Panc1 (cell line): ENCODE results near the gene SNRPB2.

Experiments used
- CTCF ChIP-seq: fragments of 450-650 bp; IDR thresholded peaks from 2 replicates; pipeline ENCODE4 v1.5.1; 2017; ENCODE audit warnings: mild to moderate bottlenecking
- POLR2AphosphoS5 ChIP-seq: IDR thresholded peaks from 2 replicates; pipeline ENCODE4 v1.6.1; 2012; ENCODE audit warnings: mild to moderate bottlenecking, low read depth, low read length, moderate library complexity
- TF ChIP-seq, protein P1 (sequence below), 2 experiments: IDR thresholded peaks; 2 replicates each; pipeline ENCODE4 v1.6.1; 2011 to 2012; ENCODE audit warnings: low read depth in 2 of 2, control low read depth in 1 of 2, low read length in 1 of 2, mild to moderate bottlenecking in 1 of 2, moderate library complexity in 1 of 2; ENCODE audit not compliant: insufficient read depth in 1 of 2

- no peak for TF ChIP-seq CTCF
- TF ChIP-seq, protein P1, sequence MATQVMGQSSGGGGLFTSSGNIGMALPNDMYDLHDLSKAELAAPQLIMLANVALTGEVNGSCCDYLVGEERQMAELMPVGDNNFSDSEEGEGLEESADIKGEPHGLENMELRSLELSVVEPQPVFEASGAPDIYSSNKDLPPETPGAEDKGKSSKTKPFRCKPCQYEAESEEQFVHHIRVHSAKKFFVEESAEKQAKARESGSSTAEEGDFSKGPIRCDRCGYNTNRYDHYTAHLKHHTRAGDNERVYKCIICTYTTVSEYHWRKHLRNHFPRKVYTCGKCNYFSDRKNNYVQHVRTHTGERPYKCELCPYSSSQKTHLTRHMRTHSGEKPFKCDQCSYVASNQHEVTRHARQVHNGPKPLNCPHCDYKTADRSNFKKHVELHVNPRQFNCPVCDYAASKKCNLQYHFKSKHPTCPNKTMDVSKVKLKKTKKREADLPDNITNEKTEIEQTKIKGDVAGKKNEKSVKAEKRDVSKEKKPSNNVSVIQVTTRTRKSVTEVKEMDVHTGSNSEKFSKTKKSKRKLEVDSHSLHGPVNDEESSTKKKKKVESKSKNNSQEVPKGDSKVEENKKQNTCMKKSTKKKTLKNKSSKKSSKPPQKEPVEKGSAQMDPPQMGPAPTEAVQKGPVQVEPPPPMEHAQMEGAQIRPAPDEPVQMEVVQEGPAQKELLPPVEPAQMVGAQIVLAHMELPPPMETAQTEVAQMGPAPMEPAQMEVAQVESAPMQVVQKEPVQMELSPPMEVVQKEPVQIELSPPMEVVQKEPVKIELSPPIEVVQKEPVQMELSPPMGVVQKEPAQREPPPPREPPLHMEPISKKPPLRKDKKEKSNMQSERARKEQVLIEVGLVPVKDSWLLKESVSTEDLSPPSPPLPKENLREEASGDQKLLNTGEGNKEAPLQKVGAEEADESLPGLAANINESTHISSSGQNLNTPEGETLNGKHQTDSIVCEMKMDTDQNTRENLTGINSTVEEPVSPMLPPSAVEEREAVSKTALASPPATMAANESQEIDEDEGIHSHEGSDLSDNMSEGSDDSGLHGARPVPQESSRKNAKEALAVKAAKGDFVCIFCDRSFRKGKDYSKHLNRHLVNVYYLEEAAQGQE (IDR thresholded peaks at IDR 0.05; ENCODE audit: insufficient read depth in 1 of 2, low read depth in 2 of 2, low read length in 1 of 2): no peak
- TF ChIP-seq POLR2AphosphoS5: no peak
Measured at GRCh38 chr20:16752901-16753300, 23.1 kb downstream of the SNRPB2 start.
